ENCODE data around the gene NPL. TPM values are rescaled to one million over a fixed set of nuclear protein-coding genes. Genes with fewer than 3 reads are reported as not detected.

The NPL gene
- total RNA-seq, 1 donor from 2014 or later: 44.5 TPM

- TF ChIP-seq, protein P1, sequence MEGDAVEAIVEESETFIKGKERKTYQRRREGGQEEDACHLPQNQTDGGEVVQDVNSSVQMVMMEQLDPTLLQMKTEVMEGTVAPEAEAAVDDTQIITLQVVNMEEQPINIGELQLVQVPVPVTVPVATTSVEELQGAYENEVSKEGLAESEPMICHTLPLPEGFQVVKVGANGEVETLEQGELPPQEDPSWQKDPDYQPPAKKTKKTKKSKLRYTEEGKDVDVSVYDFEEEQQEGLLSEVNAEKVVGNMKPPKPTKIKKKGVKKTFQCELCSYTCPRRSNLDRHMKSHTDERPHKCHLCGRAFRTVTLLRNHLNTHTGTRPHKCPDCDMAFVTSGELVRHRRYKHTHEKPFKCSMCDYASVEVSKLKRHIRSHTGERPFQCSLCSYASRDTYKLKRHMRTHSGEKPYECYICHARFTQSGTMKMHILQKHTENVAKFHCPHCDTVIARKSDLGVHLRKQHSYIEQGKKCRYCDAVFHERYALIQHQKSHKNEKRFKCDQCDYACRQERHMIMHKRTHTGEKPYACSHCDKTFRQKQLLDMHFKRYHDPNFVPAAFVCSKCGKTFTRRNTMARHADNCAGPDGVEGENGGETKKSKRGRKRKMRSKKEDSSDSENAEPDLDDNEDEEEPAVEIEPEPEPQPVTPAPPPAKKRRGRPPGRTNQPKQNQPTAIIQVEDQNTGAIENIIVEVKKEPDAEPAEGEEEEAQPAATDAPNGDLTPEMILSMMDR (IDR thresholded peaks at IDR 0.05): no peak
- intact Hi-C loops (cut with DNase I): no loop called here
Measured at GRCh38 chr1:182754543-182755314, 34.8 kb upstream of the NPL start.

GRCh38 chr1:182755632-182756031, 33.9 kb upstream of the NPL start:
- Histone ChIP-seq H3K4me1 (no peaks in the 10 kb centered on the region), H3K36me3 (no peaks in the 10 kb centered on the region), H3K9me3 (no peaks in the 10 kb centered on the region), H3K27me3 (no peaks in the 10 kb centered on the region), H3K27ac (no peak overlapping the region), H3K4me3 (no peak overlapping the region)
- DNase-seq (no peak), ATAC-seq (no peak)
- TF ChIP-seq, protein P1 (IDR thresholded peaks at IDR 0.05): no peak
- intact Hi-C loops (cut with DNase I): no loop called here

More at GRCh38 chr1:182754543-182755314, 34.8 kb upstream of the NPL start:
- no peak overlapping the region for H3K4me3 ChIP-seq
- no peaks in the 10 kb centered on the region for H3K9me3 ChIP-seq
- H3K36me3 ChIP-seq: no peaks in the 10 kb centered on the region
- no peaks in the 10 kb centered on the region for H3K27me3 ChIP-seq
- no peak for DNase-seq
- H3K4me1 ChIP-seq: no peaks in the 10 kb centered on the region
- no peak overlapping the region for H3K27ac ChIP-seq
- no peak for ATAC-seq

GRCh38 chr1:182756423-182756822, 33.1 kb upstream of the NPL start:
- no peaks in the 10 kb centered on the region for H3K9me3 ChIP-seq
- H3K4me1 ChIP-seq: no peaks in the 10 kb centered on the region
- no peaks in the 10 kb centered on the region for H3K36me3 ChIP-seq
- no peak overlapping the region for H3K27ac ChIP-seq
- no peaks in the 10 kb centered on the region for H3K27me3 ChIP-seq
- ATAC-seq (no peak), DNase-seq (no peak)
- TF ChIP-seq, protein P1 (IDR thresholded peaks at IDR 0.05): no peak
- H3K4me3 ChIP-seq: no peak overlapping the region
- intact Hi-C loops (cut with DNase I): no loop called here

GRCh38 chr1:182761396-182762395, 27.9 kb upstream of the NPL start:
- no peak overlapping the region for H3K27ac ChIP-seq
- no peaks in the 10 kb centered on the region for H3K27me3 ChIP-seq
- DNase-seq (no peak), ATAC-seq (no peak)
- H3K4me1 ChIP-seq: no peaks in the 10 kb centered on the region
- no peaks in the 10 kb centered on the region for H3K9me3 ChIP-seq
- no peak overlapping the region for H3K4me3 ChIP-seq
- no peaks in the 10 kb centered on the region for H3K36me3 ChIP-seq
- TF ChIP-seq, protein P1 (IDR thresholded peaks at IDR 0.05): no peak
- intact Hi-C loops (cut with DNase I): no loop called here

DNA sequence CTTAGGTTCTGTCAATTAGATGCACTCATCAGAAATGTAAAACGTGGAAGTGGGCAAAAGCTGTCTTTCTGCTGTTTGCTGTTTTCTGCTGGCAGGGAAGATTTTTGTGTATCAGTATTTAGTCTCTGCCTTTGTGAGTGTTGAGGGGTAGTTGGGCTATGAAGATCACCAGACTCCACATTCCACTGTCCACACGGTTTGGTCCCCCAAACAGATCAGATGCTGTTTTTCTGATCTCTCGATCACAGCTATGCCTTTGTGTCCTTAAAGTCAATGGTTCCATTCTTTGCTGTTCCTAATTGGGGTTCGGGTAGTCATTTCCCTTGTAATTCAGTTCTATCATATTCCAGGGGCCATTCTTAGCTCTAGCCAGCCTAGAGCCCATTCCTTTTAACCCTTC, 27.0 kb upstream of the NPL start:
- no peaks in the 10 kb centered on the region for H3K36me3 ChIP-seq
- H3K4me3 ChIP-seq: no peak overlapping the region
- no peaks in the 10 kb centered on the region for H3K4me1 ChIP-seq
- intact Hi-C loops (cut with DNase I): no loop called here
- DNase-seq (no peak), ATAC-seq (no peak)
- H3K27me3 ChIP-seq: no peaks in the 10 kb centered on the region
- TF ChIP-seq, protein P1 (IDR thresholded peaks at IDR 0.05): no peak
- H3K27ac ChIP-seq: no peak overlapping the region
- no peaks in the 10 kb centered on the region for H3K9me3 ChIP-seq

Measured in upper lobe of right lung (tissue), 1 donor.